ENCODE measurements around the gene TIFAB.

The TIFAB gene

DNA sequence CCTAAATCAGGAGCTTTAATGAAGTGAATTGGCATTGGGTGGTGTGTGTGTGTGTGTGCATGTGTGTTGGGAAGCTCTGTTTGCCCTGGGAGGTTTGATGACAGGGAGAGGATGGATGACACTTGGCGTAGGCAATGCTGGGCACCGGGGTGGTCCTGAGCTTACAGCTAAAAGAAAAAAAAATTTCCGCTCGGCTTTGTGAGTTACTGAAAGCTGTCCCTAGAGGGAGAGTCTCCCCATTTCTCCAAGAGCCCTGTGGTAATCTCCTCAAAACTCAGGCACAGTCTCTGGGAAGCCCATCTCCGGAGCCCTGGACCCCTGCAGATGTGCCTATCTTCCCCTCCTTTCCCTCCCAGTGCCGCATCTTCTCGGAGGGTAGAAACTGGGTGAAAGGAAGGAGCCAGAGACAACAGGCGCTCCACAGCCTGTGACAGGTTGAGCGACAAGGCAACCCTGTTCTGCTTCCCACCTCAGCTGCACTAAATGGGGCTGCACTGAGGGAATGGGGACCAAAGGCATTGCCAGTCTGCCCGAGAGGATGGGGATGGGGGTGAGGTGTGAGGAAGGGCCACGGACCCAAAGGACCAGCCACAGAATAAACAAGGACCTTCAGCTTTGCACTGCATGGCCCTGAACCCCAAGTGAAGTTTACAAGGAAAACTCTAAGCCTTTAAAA is 35.8 kb upstream of the TIFAB start:
- no peak for TF ChIP-seq ZFP3 (CRISPR knock-in tag; IDR thresholded peaks at IDR 0.05)
- TF ChIP-seq, protein P1, sequence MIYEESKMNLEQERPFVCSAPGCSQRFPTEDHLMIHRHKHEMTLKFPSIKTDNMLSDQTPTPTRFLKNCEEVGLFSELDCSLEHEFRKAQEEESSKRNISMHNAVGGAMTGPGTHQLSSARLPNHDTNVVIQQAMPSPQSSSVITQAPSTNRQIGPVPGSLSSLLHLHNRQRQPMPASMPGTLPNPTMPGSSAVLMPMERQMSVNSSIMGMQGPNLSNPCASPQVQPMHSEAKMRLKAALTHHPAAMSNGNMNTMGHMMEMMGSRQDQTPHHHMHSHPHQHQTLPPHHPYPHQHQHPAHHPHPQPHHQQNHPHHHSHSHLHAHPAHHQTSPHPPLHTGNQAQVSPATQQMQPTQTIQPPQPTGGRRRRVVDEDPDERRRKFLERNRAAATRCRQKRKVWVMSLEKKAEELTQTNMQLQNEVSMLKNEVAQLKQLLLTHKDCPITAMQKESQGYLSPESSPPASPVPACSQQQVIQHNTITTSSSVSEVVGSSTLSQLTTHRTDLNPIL (CRISPR knock-in tag; IDR thresholded peaks at IDR 0.05; ENCODE audit: low read depth) = no peak
- no peak for TF ChIP-seq OSR1 (CRISPR knock-in tag; IDR thresholded peaks at IDR 0.05)
- TF ChIP-seq GLIS3 (CRISPR knock-in tag; IDR thresholded peaks at IDR 0.05) = no peak
- TF ChIP-seq TCF4 (CRISPR knock-in tag; IDR thresholded peaks at IDR 0.05; ENCODE audit: borderline replicate concordance) = no peak
- no peak for TF ChIP-seq ZNF565 (CRISPR knock-in tag; conservative IDR thresholded peaks at IDR 0.05; ENCODE audit: low read depth)
- TF ChIP-seq ZNF8 (CRISPR knock-in tag; IDR thresholded peaks at IDR 0.05) = no peak
- TF ChIP-seq PPARA (CRISPR knock-in tag; IDR thresholded peaks at IDR 0.05; ENCODE audit: borderline replicate concordance) = no peak
- no peak for TF ChIP-seq SNAI2 (CRISPR knock-in tag; IDR thresholded peaks at IDR 0.05)
- no peak for TF ChIP-seq ZC3H10 (CRISPR knock-in tag; IDR thresholded peaks at IDR 0.05)
- TF ChIP-seq, protein P2, sequence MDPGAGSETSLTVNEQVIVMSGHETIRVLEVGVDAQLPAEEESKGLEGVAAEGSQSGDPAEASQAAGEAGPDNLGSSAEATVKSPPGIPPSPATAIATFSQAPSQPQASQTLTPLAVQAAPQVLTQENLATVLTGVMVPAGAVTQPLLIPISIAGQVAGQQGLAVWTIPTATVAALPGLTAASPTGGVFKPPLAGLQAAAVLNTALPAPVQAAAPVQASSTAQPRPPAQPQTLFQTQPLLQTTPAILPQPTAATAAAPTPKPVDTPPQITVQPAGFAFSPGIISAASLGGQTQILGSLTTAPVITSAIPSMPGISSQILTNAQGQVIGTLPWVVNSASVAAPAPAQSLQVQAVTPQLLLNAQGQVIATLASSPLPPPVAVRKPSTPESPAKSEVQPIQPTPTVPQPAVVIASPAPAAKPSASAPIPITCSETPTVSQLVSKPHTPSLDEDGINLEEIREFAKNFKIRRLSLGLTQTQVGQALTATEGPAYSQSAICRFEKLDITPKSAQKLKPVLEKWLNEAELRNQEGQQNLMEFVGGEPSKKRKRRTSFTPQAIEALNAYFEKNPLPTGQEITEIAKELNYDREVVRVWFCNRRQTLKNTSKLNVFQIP (CRISPR knock-in tag; IDR thresholded peaks at IDR 0.05; ENCODE audit: borderline replicate concordance, low read depth) = no peak
- no peak for TF ChIP-seq ARNTL (CRISPR knock-in tag; IDR thresholded peaks at IDR 0.05; ENCODE audit: borderline replicate concordance, low read depth)
- no peak for TF ChIP-seq TOX (CRISPR knock-in tag; IDR thresholded peaks at IDR 0.05; ENCODE audit: borderline replicate concordance)
- TF ChIP-seq, protein P3, sequence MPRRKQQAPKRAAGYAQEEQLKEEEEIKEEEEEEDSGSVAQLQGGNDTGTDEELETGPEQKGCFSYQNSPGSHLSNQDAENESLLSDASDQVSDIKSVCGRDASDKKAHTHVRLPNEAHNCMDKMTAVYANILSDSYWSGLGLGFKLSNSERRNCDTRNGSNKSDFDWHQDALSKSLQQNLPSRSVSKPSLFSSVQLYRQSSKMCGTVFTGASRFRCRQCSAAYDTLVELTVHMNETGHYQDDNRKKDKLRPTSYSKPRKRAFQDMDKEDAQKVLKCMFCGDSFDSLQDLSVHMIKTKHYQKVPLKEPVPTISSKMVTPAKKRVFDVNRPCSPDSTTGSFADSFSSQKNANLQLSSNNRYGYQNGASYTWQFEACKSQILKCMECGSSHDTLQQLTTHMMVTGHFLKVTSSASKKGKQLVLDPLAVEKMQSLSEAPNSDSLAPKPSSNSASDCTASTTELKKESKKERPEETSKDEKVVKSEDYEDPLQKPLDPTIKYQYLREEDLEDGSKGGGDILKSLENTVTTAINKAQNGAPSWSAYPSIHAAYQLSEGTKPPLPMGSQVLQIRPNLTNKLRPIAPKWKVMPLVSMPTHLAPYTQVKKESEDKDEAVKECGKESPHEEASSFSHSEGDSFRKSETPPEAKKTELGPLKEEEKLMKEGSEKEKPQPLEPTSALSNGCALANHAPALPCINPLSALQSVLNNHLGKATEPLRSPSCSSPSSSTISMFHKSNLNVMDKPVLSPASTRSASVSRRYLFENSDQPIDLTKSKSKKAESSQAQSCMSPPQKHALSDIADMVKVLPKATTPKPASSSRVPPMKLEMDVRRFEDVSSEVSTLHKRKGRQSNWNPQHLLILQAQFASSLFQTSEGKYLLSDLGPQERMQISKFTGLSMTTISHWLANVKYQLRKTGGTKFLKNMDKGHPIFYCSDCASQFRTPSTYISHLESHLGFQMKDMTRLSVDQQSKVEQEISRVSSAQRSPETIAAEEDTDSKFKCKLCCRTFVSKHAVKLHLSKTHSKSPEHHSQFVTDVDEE (CRISPR knock-in tag; IDR thresholded peaks at IDR 0.05) = no peak
- TF ChIP-seq ISL1 (CRISPR knock-in tag; IDR thresholded peaks at IDR 0.05) = no peak
- TF ChIP-seq BACH2 (CRISPR knock-in tag; IDR thresholded peaks at IDR 0.05; ENCODE audit: borderline replicate concordance) = no peak
- TF ChIP-seq ZFP30 (CRISPR knock-in tag; IDR thresholded peaks at IDR 0.05) = no peak
- TF ChIP-seq, protein P4, sequence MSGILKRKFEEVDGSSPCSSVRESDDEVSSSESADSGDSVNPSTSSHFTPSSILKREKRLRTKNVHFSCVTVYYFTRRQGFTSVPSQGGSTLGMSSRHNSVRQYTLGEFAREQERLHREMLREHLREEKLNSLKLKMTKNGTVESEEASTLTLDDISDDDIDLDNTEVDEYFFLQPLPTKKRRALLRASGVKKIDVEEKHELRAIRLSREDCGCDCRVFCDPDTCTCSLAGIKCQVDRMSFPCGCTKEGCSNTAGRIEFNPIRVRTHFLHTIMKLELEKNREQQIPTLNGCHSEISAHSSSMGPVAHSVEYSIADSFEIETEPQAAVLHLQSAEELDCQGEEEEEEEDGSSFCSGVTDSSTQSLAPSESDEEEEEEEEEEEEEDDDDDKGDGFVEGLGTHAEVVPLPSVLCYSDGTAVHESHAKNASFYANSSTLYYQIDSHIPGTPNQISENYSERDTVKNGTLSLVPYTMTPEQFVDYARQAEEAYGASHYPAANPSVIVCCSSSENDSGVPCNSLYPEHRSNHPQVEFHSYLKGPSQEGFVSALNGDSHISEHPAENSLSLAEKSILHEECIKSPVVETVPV (CRISPR knock-in tag; IDR thresholded peaks at IDR 0.05) = no peak
- TF ChIP-seq ZNF70 (CRISPR knock-in tag; IDR thresholded peaks at IDR 0.05) = no peak
- ATAC-seq = no peak

DNA sequence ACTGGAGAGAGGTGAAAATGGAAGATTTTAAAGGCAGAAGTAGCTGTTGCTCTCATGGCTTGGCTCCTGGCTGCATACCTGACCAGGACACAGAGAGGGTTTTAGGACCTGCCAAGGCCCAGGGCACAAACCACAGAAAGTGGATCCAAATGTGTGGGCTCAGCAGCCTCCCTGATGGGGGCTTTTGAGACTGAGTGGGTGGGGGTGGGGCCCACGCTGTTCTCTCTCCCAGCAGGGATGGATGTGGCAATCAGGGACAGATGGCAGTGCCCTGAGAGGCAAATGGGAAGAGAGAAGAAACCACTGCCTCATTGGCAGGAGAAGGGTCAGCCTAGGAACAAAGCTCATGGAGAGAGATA is 34.9 kb upstream of the TIFAB start:
- TF ChIP-seq, protein P4 (CRISPR knock-in tag; IDR thresholded peaks at IDR 0.05) = no peak
- no peak for TF ChIP-seq ARNTL (CRISPR knock-in tag; IDR thresholded peaks at IDR 0.05; ENCODE audit: borderline replicate concordance, low read depth)
- no peak for TF ChIP-seq RARB (CRISPR knock-in tag; IDR thresholded peaks at IDR 0.05)
- no peak for TF ChIP-seq OSR1 (CRISPR knock-in tag; IDR thresholded peaks at IDR 0.05)
- no peak for TF ChIP-seq ZNF565 (CRISPR knock-in tag; conservative IDR thresholded peaks at IDR 0.05; ENCODE audit: low read depth)
- TF ChIP-seq ZFP3 (CRISPR knock-in tag; IDR thresholded peaks at IDR 0.05) = no peak
- TF ChIP-seq, protein P1 (CRISPR knock-in tag; IDR thresholded peaks at IDR 0.05; ENCODE audit: low read depth) = no peak
- TF ChIP-seq ZC3H10 (CRISPR knock-in tag; IDR thresholded peaks at IDR 0.05) = no peak
- no peak for TF ChIP-seq ZFP30 (CRISPR knock-in tag; IDR thresholded peaks at IDR 0.05)
- TF ChIP-seq ZNF8 (CRISPR knock-in tag; IDR thresholded peaks at IDR 0.05) = no peak
- TF ChIP-seq, protein P5, sequence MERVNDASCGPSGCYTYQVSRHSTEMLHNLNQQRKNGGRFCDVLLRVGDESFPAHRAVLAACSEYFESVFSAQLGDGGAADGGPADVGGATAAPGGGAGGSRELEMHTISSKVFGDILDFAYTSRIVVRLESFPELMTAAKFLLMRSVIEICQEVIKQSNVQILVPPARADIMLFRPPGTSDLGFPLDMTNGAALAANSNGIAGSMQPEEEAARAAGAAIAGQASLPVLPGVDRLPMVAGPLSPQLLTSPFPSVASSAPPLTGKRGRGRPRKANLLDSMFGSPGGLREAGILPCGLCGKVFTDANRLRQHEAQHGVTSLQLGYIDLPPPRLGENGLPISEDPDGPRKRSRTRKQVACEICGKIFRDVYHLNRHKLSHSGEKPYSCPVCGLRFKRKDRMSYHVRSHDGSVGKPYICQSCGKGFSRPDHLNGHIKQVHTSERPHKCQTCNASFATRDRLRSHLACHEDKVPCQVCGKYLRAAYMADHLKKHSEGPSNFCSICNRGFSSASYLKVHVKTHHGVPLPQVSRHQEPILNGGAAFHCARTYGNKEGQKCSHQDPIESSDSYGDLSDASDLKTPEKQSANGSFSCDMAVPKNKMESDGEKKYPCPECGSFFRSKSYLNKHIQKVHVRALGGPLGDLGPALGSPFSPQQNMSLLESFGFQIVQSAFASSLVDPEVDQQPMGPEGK (CRISPR knock-in tag; IDR thresholded peaks at IDR 0.05; ENCODE audit: borderline replicate concordance) = no peak
- no peak for TF ChIP-seq CSDC2 (CRISPR knock-in tag; IDR thresholded peaks at IDR 0.05)
- no peak for TF ChIP-seq ISL1 (CRISPR knock-in tag; IDR thresholded peaks at IDR 0.05)
- ATAC-seq = no peak
